HepG2 (cell line): ENCODE data around the gene IFITM10. TPM values are rescaled to one million over a fixed set of nuclear protein-coding genes. Genes with fewer than 3 reads are reported as not detected.

Source experiments
- BCL6 ChIP-seq: IDR thresholded peaks from 2 replicates; pipeline ENCODE4 v1.6.1; 2016; ENCODE audit warnings: missing genetic modification reagents, missing compliant biosample characterization
- CBX1 ChIP-seq: IDR thresholded peaks from one replicate; pipeline ENCODE4 v1.6.1; 2016; ENCODE audit warnings: antibody characterized with exemption, low read depth
- MED8 ChIP-seq: sonication (generic); formaldehyde crosslinking; IDR thresholded peaks from 2 replicates; pipeline ENCODE4 v1.8.1; 2023; ENCODE audit warnings: mild to moderate bottlenecking, missing genetic modification reagents; ENCODE audit not compliant: insufficient replicate concordance
- MTF2 ChIP-seq: sonication (generic); formaldehyde crosslinking; IDR thresholded peaks from 2 replicates; pipeline ENCODE4 v1.5.0; 2020; ENCODE audit warnings: missing genetic modification reagents, borderline replicate concordance
- NR1H2 ChIP-seq: sonication (generic); formaldehyde crosslinking; IDR thresholded peaks from 2 replicates; pipeline ENCODE4 v1.8.1; 2022; ENCODE audit warnings: low read depth, missing genetic modification reagents, borderline replicate concordance
- SALL2 ChIP-seq: sonication (generic); formaldehyde crosslinking; IDR thresholded peaks from 2 replicates; pipeline ENCODE4 v1.8.1; 2023; ENCODE audit warnings: mild to moderate bottlenecking, missing genetic modification reagents, inconsistent platforms
- SP5 ChIP-seq: IDR thresholded peaks from 2 replicates; pipeline ENCODE4 v1.6.1; 2016; ENCODE audit warnings: low read depth, borderline replicate concordance
- TFDP2 ChIP-seq: sonication (generic); formaldehyde crosslinking; IDR thresholded peaks from 2 replicates; pipeline ENCODE4 v1.4.0; 2020; ENCODE audit warnings: missing genetic modification reagents
- ZIK1 ChIP-seq: sonication (generic); formaldehyde crosslinking; IDR thresholded peaks from 2 replicates; pipeline ENCODE4 v1.5.0; 2020; ENCODE audit warnings: mild to moderate bottlenecking, low read depth, missing genetic modification reagents, borderline replicate concordance
- ZNF326 ChIP-seq: sonication (generic); formaldehyde crosslinking; IDR thresholded peaks from 2 replicates; pipeline ENCODE4 v1.4.0; 2020; ENCODE audit warnings: missing genetic modification reagents, borderline replicate concordance
- ZNF337 ChIP-seq: sonication (generic); formaldehyde crosslinking; IDR thresholded peaks from 2 replicates; pipeline ENCODE4 v1.5.1; 2020; ENCODE audit warnings: missing genetic modification reagents, low read depth, mild to moderate bottlenecking, borderline replicate concordance
- ZNF619 ChIP-seq: sonication (generic); formaldehyde crosslinking; IDR thresholded peaks from 2 replicates; pipeline ENCODE4 v1.4.0; 2020; ENCODE audit warnings: mild to moderate bottlenecking, missing genetic modification reagents
- ZNF674 ChIP-seq: sonication (generic); formaldehyde crosslinking; IDR thresholded peaks from 2 replicates; pipeline ENCODE4 v1.5.0; 2020; ENCODE audit warnings: low read depth, mild to moderate bottlenecking, missing genetic modification reagents
- ZNF777 ChIP-seq: sonication (generic); formaldehyde crosslinking; IDR thresholded peaks from 2 replicates; pipeline ENCODE4 v1.4.0; 2020; ENCODE audit warnings: missing genetic modification reagents
- polyA plus RNA-seq, 8 experiments: library from polyadenylated mRNA; depleted of rRNA in 3 of 8; stranded (reverse) in 7 of 8; unstranded in 1 of 8; fragments of >200 nt; fragmentation: Illumina TruSeq in 4 of 8; extraction: Trizol in 4 of 8; gene quantifications; 2 replicates each; pipeline versions ENCODE4 v1.2.1 to v1.2.3, GENCODE V29; 2011 to 2016; ENCODE audit warnings: low read depth in 4 of 8, missing spikeins in 1 of 8, mixed read lengths in 1 of 8; ENCODE audit not compliant: insufficient read depth in 1 of 8
- total RNA-seq, 5 experiments: library from RNA; depleted of rRNA; stranded (reverse); fragments of >200 nt; fragmentation: Illumina TruSeq; extraction: Trizol; gene quantifications; 2 replicates each; pipeline ENCODE4 v1.2.3, GENCODE V29; 2016; ENCODE audit warnings: low read depth in 1 of 5
- TF ChIP-seq, protein P1 (sequence below), 2 experiments: sonication (generic) in 1 of 2; formaldehyde crosslinking in 1 of 2; IDR thresholded peaks; 2 replicates each; pipeline versions ENCODE4 v1.6.1 to v1.9.0; 2014 to 2022; ENCODE audit warnings: antibody characterized with exemption in 1 of 2, borderline replicate concordance in 1 of 2, inconsistent platforms in 1 of 2, low read depth in 1 of 2, missing genetic modification reagents in 1 of 2
- TF ChIP-seq, protein P2 (sequence below): sonication (generic); formaldehyde crosslinking; IDR thresholded peaks from 2 replicates; pipeline ENCODE4 v1.4.0; 2020; ENCODE audit warnings: missing genetic modification reagents

Gene IFITM10
- total and polyA plus RNA-seq, 2 of the 13 experiments (the other 11 are each of a cell fraction or from before 2014, with no cell fraction given): 0.09 to 0.13 TPM

DNA sequence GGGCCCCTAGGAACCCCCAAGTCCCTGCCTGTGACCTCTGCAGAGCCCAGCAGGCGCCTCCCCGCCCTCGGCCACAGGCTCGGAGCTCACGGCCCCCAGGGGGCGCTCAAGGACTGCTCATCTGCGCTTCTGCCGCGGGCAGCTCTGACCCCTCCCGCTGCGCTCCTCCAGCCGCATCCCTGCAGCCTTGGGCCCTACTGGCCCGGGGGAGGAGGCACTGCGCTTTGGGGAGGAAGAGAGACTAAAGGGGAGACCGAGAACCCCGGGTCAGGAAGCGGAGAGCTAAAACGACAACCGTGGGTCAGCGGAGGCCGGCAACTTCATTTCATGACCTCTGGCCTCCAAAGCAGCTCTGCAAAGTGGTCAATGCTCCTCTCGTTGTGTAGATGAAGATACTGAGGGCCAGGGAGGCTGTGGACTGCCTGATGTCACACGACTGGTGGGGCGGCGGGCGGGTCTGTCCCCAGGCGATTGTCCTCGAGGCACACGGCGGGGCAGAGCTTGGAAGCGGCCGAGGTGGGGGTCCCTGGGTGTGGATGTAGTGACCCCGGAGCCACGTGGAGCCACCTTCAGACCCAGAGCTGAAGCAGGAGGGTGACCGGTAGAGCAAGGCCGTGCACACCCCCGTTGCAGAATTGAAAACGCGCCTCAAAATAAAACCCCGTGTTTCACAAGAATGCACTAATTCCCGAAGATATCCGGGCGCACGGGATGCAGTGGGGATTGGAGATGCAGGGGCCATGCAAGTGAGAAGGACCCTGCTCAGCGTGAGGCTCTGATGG is 56.1 kb downstream of the IFITM10 start (continued):
- TF ChIP-seq ZNF674 (CRISPR knock-in tag) (no peak), BCL6 (CRISPR knock-in tag) (peak; percentile 49; the same call in 1 of the 2 replicates), MED8 (peak; percentile 61), ZNF337 (CRISPR knock-in tag) (no peak), SP5 (CRISPR knock-in tag) (no peak; the same call in 1 of the 2 replicates), ZNF619 (CRISPR knock-in tag) (peak; percentile 68; the same call in 1 of the 2 replicates), NR1H2 (no peak), TFDP2 (CRISPR knock-in tag) (peak; percentile 50; the same call in 1 of the 2 replicates), CBX1 (peak; percentile 62), ZNF326 (CRISPR knock-in tag) (no peak), ZNF777 (CRISPR knock-in tag) (no peak), SALL2 (0 out of 2 replicates have a peak, but pooled peaks have one; percentile 70), MTF2 (no peak), ZIK1 (CRISPR knock-in tag) (peak; percentile 36; the same call in 1 of the 2 replicates)
- TF ChIP-seq, protein P1, sequence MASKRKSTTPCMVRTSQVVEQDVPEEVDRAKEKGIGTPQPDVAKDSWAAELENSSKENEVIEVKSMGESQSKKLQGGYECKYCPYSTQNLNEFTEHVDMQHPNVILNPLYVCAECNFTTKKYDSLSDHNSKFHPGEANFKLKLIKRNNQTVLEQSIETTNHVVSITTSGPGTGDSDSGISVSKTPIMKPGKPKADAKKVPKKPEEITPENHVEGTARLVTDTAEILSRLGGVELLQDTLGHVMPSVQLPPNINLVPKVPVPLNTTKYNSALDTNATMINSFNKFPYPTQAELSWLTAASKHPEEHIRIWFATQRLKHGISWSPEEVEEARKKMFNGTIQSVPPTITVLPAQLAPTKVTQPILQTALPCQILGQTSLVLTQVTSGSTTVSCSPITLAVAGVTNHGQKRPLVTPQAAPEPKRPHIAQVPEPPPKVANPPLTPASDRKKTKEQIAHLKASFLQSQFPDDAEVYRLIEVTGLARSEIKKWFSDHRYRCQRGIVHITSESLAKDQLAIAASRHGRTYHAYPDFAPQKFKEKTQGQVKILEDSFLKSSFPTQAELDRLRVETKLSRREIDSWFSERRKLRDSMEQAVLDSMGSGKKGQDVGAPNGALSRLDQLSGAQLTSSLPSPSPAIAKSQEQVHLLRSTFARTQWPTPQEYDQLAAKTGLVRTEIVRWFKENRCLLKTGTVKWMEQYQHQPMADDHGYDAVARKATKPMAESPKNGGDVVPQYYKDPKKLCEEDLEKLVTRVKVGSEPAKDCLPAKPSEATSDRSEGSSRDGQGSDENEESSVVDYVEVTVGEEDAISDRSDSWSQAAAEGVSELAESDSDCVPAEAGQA (IDR thresholded peaks at IDR 0.05; ENCODE audit: low read depth): no peak
- TF ChIP-seq, protein P1 (CRISPR knock-in tag; IDR thresholded peaks at IDR 0.05; ENCODE audit: borderline replicate concordance): no peak
- TF ChIP-seq, protein P2, sequence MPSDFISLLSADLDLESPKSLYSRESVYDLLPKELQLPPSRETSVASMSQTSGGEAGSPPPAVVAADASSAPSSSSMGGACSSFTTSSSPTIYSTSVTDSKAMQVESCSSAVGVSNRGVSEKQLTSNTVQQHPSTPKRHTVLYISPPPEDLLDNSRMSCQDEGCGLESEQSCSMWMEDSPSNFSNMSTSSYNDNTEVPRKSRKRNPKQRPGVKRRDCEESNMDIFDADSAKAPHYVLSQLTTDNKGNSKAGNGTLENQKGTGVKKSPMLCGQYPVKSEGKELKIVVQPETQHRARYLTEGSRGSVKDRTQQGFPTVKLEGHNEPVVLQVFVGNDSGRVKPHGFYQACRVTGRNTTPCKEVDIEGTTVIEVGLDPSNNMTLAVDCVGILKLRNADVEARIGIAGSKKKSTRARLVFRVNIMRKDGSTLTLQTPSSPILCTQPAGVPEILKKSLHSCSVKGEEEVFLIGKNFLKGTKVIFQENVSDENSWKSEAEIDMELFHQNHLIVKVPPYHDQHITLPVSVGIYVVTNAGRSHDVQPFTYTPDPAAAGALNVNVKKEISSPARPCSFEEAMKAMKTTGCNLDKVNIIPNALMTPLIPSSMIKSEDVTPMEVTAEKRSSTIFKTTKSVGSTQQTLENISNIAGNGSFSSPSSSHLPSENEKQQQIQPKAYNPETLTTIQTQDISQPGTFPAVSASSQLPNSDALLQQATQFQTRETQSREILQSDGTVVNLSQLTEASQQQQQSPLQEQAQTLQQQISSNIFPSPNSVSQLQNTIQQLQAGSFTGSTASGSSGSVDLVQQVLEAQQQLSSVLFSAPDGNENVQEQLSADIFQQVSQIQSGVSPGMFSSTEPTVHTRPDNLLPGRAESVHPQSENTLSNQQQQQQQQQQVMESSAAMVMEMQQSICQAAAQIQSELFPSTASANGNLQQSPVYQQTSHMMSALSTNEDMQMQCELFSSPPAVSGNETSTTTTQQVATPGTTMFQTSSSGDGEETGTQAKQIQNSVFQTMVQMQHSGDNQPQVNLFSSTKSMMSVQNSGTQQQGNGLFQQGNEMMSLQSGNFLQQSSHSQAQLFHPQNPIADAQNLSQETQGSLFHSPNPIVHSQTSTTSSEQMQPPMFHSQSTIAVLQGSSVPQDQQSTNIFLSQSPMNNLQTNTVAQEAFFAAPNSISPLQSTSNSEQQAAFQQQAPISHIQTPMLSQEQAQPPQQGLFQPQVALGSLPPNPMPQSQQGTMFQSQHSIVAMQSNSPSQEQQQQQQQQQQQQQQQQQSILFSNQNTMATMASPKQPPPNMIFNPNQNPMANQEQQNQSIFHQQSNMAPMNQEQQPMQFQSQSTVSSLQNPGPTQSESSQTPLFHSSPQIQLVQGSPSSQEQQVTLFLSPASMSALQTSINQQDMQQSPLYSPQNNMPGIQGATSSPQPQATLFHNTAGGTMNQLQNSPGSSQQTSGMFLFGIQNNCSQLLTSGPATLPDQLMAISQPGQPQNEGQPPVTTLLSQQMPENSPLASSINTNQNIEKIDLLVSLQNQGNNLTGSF: no peak
